Lower leg skin (tissue), 3 donors: ENCODE measurements around the gene IFRD2.
A peak's percentile ranks its signal among the peaks of the same experiment; 100 is the strongest.

Experiments used
- CTCF ChIP-seq, 3 donors: fragments of 450-650 bp; IDR thresholded peaks; one replicate each; pipeline ENCODE4 v1.5.1; 2016; ENCODE audit warnings: antibody characterized with exemption in 3 of 3, mild to moderate bottlenecking in 3 of 3, moderate library complexity in 2 of 3
- POLR2A ChIP-seq, 2 donors: fragments of 450-650 bp; IDR thresholded peaks; one replicate each; pipeline ENCODE4 v1.6.1; 2016 to 2017; ENCODE audit warnings: antibody characterized with exemption in 2 of 2, mild to moderate bottlenecking in 1 of 2, moderate library complexity in 1 of 2

- TF ChIP-seq CTCF (IDR thresholded peaks at IDR 0.05) (peak in 1 of 3 donors; percentile 98), POLR2A (IDR thresholded peaks at IDR 0.05) (no peak)
Measured at GRCh38 chr3:50272911-50273688, 19.1 kb downstream of the IFRD2 start.
